Measurements from ENCODE around the gene MGMT. TPM values are rescaled to one million over a fixed set of nuclear protein-coding genes. Genes with fewer than 3 reads are reported as not detected.

MGMT gene
- total RNA-seq, 4 donors from 2014 or later = 25.6 to 32.2 (median 29.5) TPM

GRCh38 chr10:129696636-129697035 is 229.6 kb downstream of the MGMT start:
- TF ChIP-seq EP300 (IDR thresholded peaks at IDR 0.05) = no peak
- no peak for TF ChIP-seq CTCF (IDR thresholded peaks at IDR 0.05)
- TF ChIP-seq POLR2A (IDR thresholded peaks at IDR 0.05) = no peak
- TF ChIP-seq POLR2AphosphoS5 (IDR thresholded peaks at IDR 0.05) = no peak
- WGBS = 97% methylated on average over 6 of the region's 7 CpGs
- Histone ChIP-seq H3K4me1 (peaks cover 22% of the 10 kb centered on the region), H3K27ac (no peak overlapping the region), H3K9me3 (no peaks in the 10 kb centered on the region), H3K36me3 (no peaks in the 10 kb centered on the region), H3K27me3 (no peaks in the 10 kb centered on the region), H3K4me3 (no peak overlapping the region)
- DNase-seq (ENCODE audit: low spot score in 2 of 2) = no peak

- TF ChIP-seq POLR2A (IDR thresholded peaks at IDR 0.05) = no peak
- no peak for TF ChIP-seq CTCF (IDR thresholded peaks at IDR 0.05)
- no peak for TF ChIP-seq EP300 (IDR thresholded peaks at IDR 0.05)
- no peak for TF ChIP-seq POLR2AphosphoS5 (IDR thresholded peaks at IDR 0.05)
- DNase-seq (ENCODE audit: low spot score in 2 of 2) = no peak
- Histone ChIP-seq H3K36me3 (no peaks in the 10 kb centered on the region), H3K4me1 (peaks cover 19% of the 10 kb centered on the region), H3K27me3 (no peaks in the 10 kb centered on the region), H3K4me3 (no peak overlapping the region), H3K27ac (no peak overlapping the region), H3K9me3 (no peaks in the 10 kb centered on the region)
- WGBS = 96% methylated on average over 14 of the region's 15 CpGs
These were observed 230.6 kb downstream of the MGMT start for GRCh38 chr10:129697463-129698247.

GRCh38 chr10:129699722-129700340 is 232.8 kb downstream of the MGMT start:
- H3K9me3 ChIP-seq = no peaks in the 10 kb centered on the region
- TF ChIP-seq POLR2AphosphoS5 (IDR thresholded peaks at IDR 0.05) (no peak), EP300 (IDR thresholded peaks at IDR 0.05) (no peak), POLR2A (IDR thresholded peaks at IDR 0.05) (no peak), CTCF (IDR thresholded peaks at IDR 0.05) (no peak)
- WGBS = 94% methylated on average over 15 of the region's 15 CpGs
- H3K27ac ChIP-seq = no peak overlapping the region
- DNase-seq (ENCODE audit: low spot score in 2 of 2) = no peak
- H3K4me1 ChIP-seq = peaks cover 8% of the 10 kb centered on the region
- H3K27me3 ChIP-seq = no peaks in the 10 kb centered on the region
- no peak overlapping the region for H3K4me3 ChIP-seq
- H3K36me3 ChIP-seq = no peaks in the 10 kb centered on the region

GRCh38 chr10:129702605-129703004 is 235.6 kb downstream of the MGMT start:
- H3K4me1 ChIP-seq = no peaks in the 10 kb centered on the region
- no peaks in the 10 kb centered on the region for H3K9me3 ChIP-seq
- no peak overlapping the region for H3K27ac ChIP-seq
- H3K36me3 ChIP-seq = no peaks in the 10 kb centered on the region
- DNase-seq (ENCODE audit: low spot score in 2 of 2) = no peak
- WGBS = 94% methylated on average over 14 of the region's 17 CpGs
- H3K27me3 ChIP-seq = no peaks in the 10 kb centered on the region
- no peak overlapping the region for H3K4me3 ChIP-seq
- TF ChIP-seq POLR2AphosphoS5 (IDR thresholded peaks at IDR 0.05) (no peak), CTCF (IDR thresholded peaks at IDR 0.05) (no peak), POLR2A (IDR thresholded peaks at IDR 0.05) (no peak), EP300 (IDR thresholded peaks at IDR 0.05) (no peak)
